ENCODE measurements around the gene IMPDH2.
A peak's percentile ranks its signal among the peaks of the same experiment; 100 is the strongest.

Gene IMPDH2

DNA sequence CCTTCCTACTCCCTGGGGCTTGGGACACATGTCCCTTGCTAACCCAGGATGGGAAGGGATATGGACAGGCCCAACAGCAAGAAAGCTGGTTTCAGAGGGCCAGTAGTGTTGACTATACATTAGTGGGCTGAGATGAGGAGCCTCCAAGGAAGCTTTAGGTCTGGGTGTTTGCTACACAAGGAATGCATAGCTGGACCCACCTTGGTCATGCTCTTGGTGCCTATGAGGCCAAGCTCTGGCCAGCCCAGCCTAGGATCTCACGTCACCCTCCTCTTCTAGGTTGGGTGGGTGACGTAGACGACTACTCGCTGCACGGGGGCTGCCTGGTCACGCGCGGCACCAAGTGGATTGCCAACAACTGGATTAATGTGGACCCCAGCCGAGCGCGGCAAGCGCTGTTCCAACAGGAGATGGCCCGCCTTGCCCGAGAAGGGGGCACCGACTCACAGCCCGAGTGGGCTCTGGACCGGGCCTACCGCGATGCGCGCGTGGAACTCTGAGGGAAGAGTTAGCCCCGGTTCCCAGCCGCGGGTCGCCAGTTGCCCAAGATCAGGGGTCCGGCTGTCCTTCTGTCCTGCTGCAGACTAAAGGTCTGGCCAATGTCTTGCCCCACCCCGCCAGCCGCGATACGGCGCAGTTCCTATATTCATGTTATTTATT, 22.7 kb downstream of the IMPDH2 start:
- Histone ChIP-seq H3K9me3 (ENCODE audit: control insufficient read depth, insufficient read depth, low read length) (no peaks in the 10 kb centered on the region), H3K27ac (ENCODE audit: low read length) (no peak overlapping the region), H3K4me3 (ENCODE audit: low read length) (peak overlapping the region; percentile 70; the same call in 1 of the 2 replicates), H3K27me3 (ENCODE audit: control insufficient read depth, insufficient read depth, low read length) (no peaks in the 10 kb centered on the region), H3K36me3 (ENCODE audit: control insufficient read depth, insufficient read depth, low read length) (no peaks in the 10 kb centered on the region), H3K4me1 (ENCODE audit: control insufficient read depth, insufficient read depth, low read length) (peaks cover 4% of the 10 kb centered on the region; the same call in 1 of the 2 replicates)
- DNase-seq (ENCODE audit: low read depth, low spot score), result no peak
- no CpG with 5 or more reads among the region's 32 CpGs for WGBS (ENCODE audit: insufficient coverage, insufficient read length)

DNA sequence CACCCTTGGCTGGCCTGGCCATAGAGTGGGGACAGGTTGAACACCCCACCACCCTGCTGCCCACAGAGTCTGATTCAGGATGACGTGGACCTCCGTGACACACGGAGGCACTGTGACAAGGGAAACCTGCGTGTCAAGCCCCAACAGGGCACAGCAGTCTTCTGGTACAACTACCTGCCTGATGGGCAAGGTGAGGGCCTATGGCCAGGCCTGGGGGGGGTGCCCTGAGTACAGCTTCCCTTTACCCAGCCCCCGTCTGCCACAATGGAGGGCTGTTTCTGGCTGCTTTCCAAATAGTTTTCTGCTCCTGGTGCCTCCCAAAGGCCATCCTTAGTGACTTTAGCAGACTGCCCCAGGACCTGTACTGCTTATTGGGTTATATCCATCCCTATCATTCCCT, 23.2 kb downstream of the IMPDH2 start:
- no peak overlapping the region for H3K27ac ChIP-seq (ENCODE audit: low read length)
- no peak overlapping the region for H3K4me3 ChIP-seq (ENCODE audit: low read length)
- H3K4me1 ChIP-seq (ENCODE audit: control insufficient read depth, insufficient read depth, low read length), result peaks cover 4% of the 10 kb centered on the region; the same call in 1 of the 2 replicates
- WGBS (ENCODE audit: insufficient coverage, insufficient read length), result no CpG with 5 or more reads among the region's 5 CpGs
- DNase-seq (ENCODE audit: low read depth, low spot score), result no peak
- no peaks in the 10 kb centered on the region for H3K36me3 ChIP-seq (ENCODE audit: control insufficient read depth, insufficient read depth, low read length)
- no peaks in the 10 kb centered on the region for H3K9me3 ChIP-seq (ENCODE audit: control insufficient read depth, insufficient read depth, low read length)
- H3K27me3 ChIP-seq (ENCODE audit: control insufficient read depth, insufficient read depth, low read length), result no peaks in the 10 kb centered on the region

DNA sequence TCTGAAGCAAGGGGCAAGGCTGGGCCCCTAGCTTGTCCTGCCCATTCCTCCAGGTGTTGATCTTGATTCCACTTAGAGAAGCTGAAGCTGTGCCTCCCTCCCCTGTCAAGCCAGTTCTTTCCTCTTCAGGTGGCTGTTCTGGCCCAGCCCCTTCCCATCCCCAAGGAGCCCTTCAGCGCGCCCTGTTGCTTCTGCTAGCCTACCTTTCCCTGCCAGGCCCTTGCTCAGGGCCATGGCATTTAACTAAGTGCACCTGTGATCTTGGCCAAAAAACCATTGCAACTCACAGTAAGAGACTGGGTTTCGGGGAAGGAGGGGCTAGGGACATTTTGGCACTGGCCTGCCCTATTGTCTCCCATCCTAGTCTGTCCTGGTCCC, 23.9 kb downstream of the IMPDH2 start:
- Histone ChIP-seq H3K4me1 (ENCODE audit: control insufficient read depth, insufficient read depth, low read length) (peaks cover 4% of the 10 kb centered on the region; the same call in 1 of the 2 replicates), H3K9me3 (ENCODE audit: control insufficient read depth, insufficient read depth, low read length) (no peaks in the 10 kb centered on the region), H3K27ac (ENCODE audit: low read length) (no peak overlapping the region), H3K4me3 (ENCODE audit: low read length) (no peak overlapping the region), H3K36me3 (ENCODE audit: control insufficient read depth, insufficient read depth, low read length) (no peaks in the 10 kb centered on the region), H3K27me3 (ENCODE audit: control insufficient read depth, insufficient read depth, low read length) (no peaks in the 10 kb centered on the region)
- DNase-seq (ENCODE audit: low read depth, low spot score), result no peak
- no CpG with 5 or more reads among the region's 3 CpGs for WGBS (ENCODE audit: insufficient coverage, insufficient read length)

DNA sequence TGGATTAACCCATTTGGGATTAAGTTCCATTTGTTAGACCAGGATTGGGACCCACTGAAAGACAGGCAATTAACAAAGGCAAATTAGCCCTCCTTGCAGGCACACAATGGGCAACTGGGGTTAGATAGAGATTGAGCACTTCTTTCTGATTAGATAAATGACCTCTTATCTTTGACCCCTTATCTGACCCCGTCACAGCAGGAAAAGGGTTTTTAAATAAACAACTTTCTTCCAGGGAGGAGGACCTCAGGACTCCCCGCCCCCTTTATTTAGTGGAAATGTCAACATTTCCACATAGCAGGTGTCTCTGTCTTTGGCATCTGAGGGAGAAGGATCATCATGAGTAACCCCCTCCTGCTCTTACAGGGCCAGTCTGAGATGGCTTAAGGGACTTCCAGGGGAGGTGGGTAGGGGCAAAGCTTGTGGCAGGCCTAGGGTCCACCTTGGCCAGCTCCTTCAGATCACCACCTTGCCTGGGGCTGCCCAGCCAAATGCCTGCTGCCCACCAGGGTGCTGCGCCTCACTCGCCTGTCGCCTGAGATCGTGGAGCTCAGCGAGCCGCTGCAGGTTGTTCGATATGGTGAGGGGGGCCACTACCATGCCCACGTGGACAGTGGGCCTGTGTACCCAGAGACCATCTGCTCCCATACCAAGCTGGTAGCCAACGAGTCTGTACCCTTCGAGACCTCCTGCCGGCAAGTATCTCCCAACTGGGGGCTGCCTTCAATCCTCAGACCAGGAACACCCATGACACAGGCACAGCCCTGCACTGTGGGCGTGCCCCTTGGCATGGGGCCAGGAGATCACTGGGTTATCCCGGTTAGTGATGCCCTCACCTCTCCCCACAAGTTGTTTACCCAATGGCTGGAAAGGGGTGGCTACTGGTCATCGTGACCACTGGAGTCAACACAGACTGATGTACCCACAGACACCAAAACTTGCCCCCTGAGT, 24.6 kb downstream of the IMPDH2 start:
- WGBS (ENCODE audit: insufficient coverage, insufficient read length), result no CpG with 5 or more reads among the region's 16 CpGs
- no peaks in the 10 kb centered on the region for H3K27me3 ChIP-seq (ENCODE audit: control insufficient read depth, insufficient read depth, low read length)
- no peak for DNase-seq (ENCODE audit: low read depth, low spot score)
- no peaks in the 10 kb centered on the region for H3K36me3 ChIP-seq (ENCODE audit: control insufficient read depth, insufficient read depth, low read length)
- no peak overlapping the region for H3K4me3 ChIP-seq (ENCODE audit: low read length)
- H3K4me1 ChIP-seq (ENCODE audit: control insufficient read depth, insufficient read depth, low read length), result peaks cover 4% of the 10 kb centered on the region; the same call in 1 of the 2 replicates
- H3K27ac ChIP-seq (ENCODE audit: low read length), result no peak overlapping the region
- H3K9me3 ChIP-seq (ENCODE audit: control insufficient read depth, insufficient read depth, low read length), result no peaks in the 10 kb centered on the region

DNA sequence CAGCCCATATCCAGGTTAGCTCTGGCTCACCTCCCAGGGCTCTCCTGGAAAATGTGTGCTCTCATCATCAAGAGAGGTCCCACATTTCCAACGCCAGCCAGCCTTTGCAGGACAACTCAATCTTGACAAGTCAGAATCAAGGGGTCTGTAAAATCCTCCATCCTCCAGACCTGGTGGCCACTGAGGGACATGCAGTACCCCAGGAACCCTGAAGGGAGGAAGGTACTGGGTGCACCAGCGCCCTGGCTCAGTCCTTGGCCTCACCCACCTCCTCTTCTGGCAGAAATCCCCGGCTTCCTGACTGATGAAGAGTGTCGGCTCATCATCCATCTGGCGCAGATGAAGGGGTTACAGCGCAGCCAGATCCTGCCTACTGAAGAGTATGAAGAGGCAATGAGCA, 28.0 kb downstream of the IMPDH2 start:
- no CpG with 5 or more reads among the region's 6 CpGs for WGBS (ENCODE audit: insufficient coverage, insufficient read length)
- DNase-seq (ENCODE audit: low read depth, low spot score), result no peak
- Histone ChIP-seq H3K27ac (ENCODE audit: low read length) (no peak overlapping the region), H3K4me3 (ENCODE audit: low read length) (no peak overlapping the region), H3K9me3 (ENCODE audit: control insufficient read depth, insufficient read depth, low read length) (no peaks in the 10 kb centered on the region), H3K4me1 (ENCODE audit: control insufficient read depth, insufficient read depth, low read length) (peaks cover 3% of the 10 kb centered on the region), H3K27me3 (ENCODE audit: control insufficient read depth, insufficient read depth, low read length) (no peaks in the 10 kb centered on the region), H3K36me3 (ENCODE audit: control insufficient read depth, insufficient read depth, low read length) (no peaks in the 10 kb centered on the region)

DNA sequence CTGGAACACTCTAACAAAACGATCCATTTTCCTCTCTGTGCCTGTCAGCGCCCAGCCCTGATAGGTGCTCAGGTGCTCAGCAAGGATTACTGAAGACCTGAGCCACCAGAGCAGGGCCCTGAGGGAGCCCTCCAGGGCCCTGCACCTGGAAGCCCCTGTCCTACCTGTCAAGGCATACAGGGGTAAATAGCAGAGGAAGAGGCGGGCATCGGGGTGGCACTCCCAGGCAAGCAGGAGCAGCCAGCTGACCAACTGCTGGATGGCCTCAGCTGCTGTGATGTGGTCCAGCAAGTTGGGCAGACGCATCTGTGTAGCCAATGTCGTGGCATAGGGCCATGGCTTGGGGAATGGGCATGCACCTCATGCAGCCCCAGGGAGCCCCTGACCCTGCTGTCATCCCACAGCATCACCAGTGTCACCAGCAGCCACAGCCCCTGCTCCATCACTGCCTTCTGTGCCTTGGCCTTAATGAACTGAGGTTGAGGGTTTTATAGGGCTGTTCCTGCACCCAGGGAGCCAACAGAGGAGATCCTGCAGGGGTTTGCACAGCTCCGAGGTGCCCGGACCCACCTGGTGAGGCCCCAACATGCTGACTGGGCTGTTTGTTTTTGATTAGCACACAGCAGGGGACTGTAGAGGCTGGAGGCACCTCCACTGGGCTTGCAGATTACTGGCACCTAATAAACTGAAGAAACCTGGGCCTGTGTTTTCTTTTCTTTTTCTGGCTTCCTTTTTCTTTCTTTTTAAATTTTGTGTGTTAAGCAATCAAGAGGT, 29.9 kb downstream of the IMPDH2 start:
- Histone ChIP-seq H3K27me3 (ENCODE audit: control insufficient read depth, insufficient read depth, low read length) (no peaks in the 10 kb centered on the region), H3K4me1 (ENCODE audit: control insufficient read depth, insufficient read depth, low read length) (peaks cover 3% of the 10 kb centered on the region), H3K27ac (ENCODE audit: low read length) (no peak overlapping the region), H3K4me3 (ENCODE audit: low read length) (no peak overlapping the region), H3K9me3 (ENCODE audit: control insufficient read depth, insufficient read depth, low read length) (no peaks in the 10 kb centered on the region), H3K36me3 (ENCODE audit: control insufficient read depth, insufficient read depth, low read length) (no peaks in the 10 kb centered on the region)
- no CpG with 5 or more reads among the region's 8 CpGs for WGBS (ENCODE audit: insufficient coverage, insufficient read length)
- no peak for DNase-seq (ENCODE audit: low read depth, low spot score)

DNA sequence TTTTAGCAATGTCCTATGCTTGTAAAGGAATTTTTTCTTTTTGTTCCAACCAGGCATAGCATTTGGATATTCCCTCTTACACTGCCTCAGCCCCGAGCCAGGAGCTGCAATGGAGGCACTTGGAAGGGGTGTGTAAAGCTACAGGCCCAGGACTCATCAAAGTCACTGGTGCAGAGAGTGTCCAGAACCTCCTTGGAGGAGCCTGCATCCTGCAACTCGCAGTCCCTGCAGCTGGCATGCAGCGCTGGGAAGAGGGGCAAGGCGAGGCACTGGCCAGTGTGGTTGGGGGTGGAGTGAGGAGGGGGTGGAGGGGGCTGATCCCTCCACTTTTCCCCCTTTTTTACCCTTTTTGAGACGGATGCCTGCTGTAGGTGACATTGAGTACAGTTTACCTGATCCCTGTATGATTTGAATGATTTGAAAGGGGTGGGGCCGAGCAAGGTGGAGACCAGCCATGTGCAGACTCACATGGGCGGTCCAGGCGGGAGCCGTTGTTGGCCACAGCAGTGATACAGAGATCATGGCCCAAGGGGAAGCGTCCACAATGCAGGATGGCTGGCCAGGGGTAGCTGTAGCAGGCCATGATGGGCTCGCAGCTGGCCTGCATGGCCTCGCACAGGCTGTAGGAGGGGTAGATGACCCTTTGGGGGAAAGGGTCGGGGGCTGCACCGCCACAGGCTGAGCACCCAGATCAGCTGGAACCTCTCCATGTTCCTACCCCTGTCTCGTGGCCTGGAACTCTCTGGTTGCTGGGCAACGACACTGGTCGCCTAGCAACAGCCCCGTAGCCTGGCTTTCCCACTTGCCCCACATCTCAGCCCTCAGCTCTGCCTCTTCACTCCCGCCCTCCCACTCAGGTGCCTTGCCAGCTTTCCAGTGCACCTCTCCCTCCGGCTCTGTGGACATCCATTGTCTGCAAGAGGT, 31.2 kb downstream of the IMPDH2 start:
- peaks cover 3% of the 10 kb centered on the region for H3K4me1 ChIP-seq (ENCODE audit: control insufficient read depth, insufficient read depth, low read length)
- H3K36me3 ChIP-seq (ENCODE audit: control insufficient read depth, insufficient read depth, low read length), result no peaks in the 10 kb centered on the region
- H3K27me3 ChIP-seq (ENCODE audit: control insufficient read depth, insufficient read depth, low read length), result no peaks in the 10 kb centered on the region
- DNase-seq (ENCODE audit: low read depth, low spot score), result no peak
- WGBS (ENCODE audit: insufficient coverage, insufficient read length), result no CpG with 5 or more reads among the region's 20 CpGs
- no peak overlapping the region for H3K27ac ChIP-seq (ENCODE audit: low read length)
- H3K4me3 ChIP-seq (ENCODE audit: low read length), result no peak overlapping the region
- no peaks in the 10 kb centered on the region for H3K9me3 ChIP-seq (ENCODE audit: control insufficient read depth, insufficient read depth, low read length)

DNA sequence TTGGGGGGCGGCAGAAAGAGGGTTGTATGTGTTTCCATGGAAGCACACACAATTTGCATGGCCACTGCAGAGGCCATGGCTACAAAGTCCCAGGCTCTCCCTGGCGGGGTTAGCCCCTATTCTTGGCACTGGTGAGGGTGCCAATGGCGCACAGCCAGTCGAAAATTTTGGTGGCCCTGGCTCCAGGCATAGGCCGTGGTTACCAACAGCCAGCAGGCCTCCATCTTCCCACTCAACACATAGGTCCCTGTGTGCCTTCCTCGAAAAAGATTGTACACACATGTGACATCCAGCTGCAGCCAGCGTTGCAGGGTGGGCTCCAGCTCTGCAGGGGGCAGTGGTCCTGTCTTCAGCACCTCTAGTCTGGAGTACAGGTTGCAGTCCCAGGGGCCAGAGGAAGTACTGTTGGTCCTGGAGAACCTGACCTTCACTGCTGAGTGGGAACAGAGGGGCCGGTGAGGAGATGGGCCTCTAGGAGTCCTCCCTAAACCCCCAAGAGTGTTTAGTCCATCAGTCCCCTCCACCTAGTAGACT, 32.0 kb downstream of the IMPDH2 start:
- WGBS (ENCODE audit: insufficient coverage, insufficient read length), result no CpG with 5 or more reads among the region's 8 CpGs

DNA sequence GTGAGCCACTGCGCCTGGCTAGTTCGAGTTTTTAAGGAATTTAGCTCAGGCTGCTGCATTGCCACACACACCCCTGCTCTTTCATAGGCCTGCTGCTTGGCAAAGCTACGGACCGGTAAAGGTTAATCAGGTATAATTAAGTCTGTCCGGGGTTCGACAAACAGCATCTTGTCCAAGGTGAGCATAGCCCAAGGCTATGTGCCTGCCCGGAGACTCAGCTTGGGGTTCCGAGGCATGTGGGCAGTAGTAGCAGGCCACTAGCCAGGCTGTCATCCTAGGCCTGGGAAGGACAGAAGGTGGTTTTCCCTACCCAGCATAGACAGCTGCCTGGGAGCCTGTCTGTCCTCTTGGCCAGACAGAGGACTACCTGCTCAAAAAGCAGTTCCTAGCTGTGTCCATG, 32.6 kb downstream of the IMPDH2 start:
- peaks cover 3% of the 10 kb centered on the region for H3K4me1 ChIP-seq (ENCODE audit: control insufficient read depth, insufficient read depth, low read length)
- H3K36me3 ChIP-seq (ENCODE audit: control insufficient read depth, insufficient read depth, low read length), result no peaks in the 10 kb centered on the region
- H3K9me3 ChIP-seq (ENCODE audit: control insufficient read depth, insufficient read depth, low read length), result no peaks in the 10 kb centered on the region
- no peaks in the 10 kb centered on the region for H3K27me3 ChIP-seq (ENCODE audit: control insufficient read depth, insufficient read depth, low read length)
- WGBS (ENCODE audit: insufficient coverage, insufficient read length), result no CpG with 5 or more reads among the region's 8 CpGs
- no peak for DNase-seq (ENCODE audit: low read depth, low spot score)
- no peak overlapping the region for H3K27ac ChIP-seq (ENCODE audit: low read length)
- no peak overlapping the region for H3K4me3 ChIP-seq (ENCODE audit: low read length)

More for the DNA sequence above, 32.0 kb downstream of the IMPDH2 start:
- H3K36me3 ChIP-seq (ENCODE audit: control insufficient read depth, insufficient read depth, low read length), result no peaks in the 10 kb centered on the region
- H3K4me1 ChIP-seq (ENCODE audit: control insufficient read depth, insufficient read depth, low read length), result peaks cover 3% of the 10 kb centered on the region
- no peak for DNase-seq (ENCODE audit: low read depth, low spot score)
- no peaks in the 10 kb centered on the region for H3K9me3 ChIP-seq (ENCODE audit: control insufficient read depth, insufficient read depth, low read length)
- no peak overlapping the region for H3K4me3 ChIP-seq (ENCODE audit: low read length)
- H3K27ac ChIP-seq (ENCODE audit: low read length), result no peak overlapping the region
- H3K27me3 ChIP-seq (ENCODE audit: control insufficient read depth, insufficient read depth, low read length), result no peaks in the 10 kb centered on the region
